OCI-LY7 (cell line): ENCODE results near the gene UHRF1. TPM values are rescaled to one million over a fixed set of nuclear protein-coding genes. Genes with fewer than 3 reads are reported as not detected.

Source experiments
- BruUV-seq: library from RNA; stranded (reverse); fragments of 400-500 nt; replicated peaks from 2 replicates; lab custom pipeline; 2021; lab: Mats Ljungman, UMichigan
- CTCF ChIA-PET: fragments of 300-600 bp; sonication (Branson Sonifier 250); formaldehyde crosslinking; loops from one replicate; lab custom pipeline; 2022; ENCODE audit warnings: antibody characterized with exemption; ENCODE audit not compliant: unreplicated experiment; lab: Charles Lee
- POLR2A ChIA-PET: fragments of 300-600 bp; sonication (Branson Sonifier 250); formaldehyde crosslinking; loops from one replicate; lab custom pipeline; 2022; ENCODE audit warnings: antibody characterized with exemption; lab: Charles Lee
- DNase-seq: peaks from one replicate; pipeline ENCODE4 v3.0.0-alpha.2; 2015; ENCODE audit warnings: low spot score
- H2AFZ ChIP-seq: fragments of 200-600 bp; sonication (generic), shearing (Covaris generic); 2 replicates; pipeline ENCODE4 v1.6.1; 2014; ENCODE audit warnings: mild to moderate bottlenecking, antibody characterized with exemption, low read length, moderate library complexity
- H3K27ac ChIP-seq: fragments of 200-600 bp; sonication (generic); 2 replicates; pipeline ENCODE4 v1.5.1; 2014; ENCODE audit warnings: mixed run types, low read depth, mild to moderate bottlenecking, moderate library complexity, low read length, inconsistent platforms; ENCODE audit not compliant: poor library complexity, severe bottlenecking
- H3K36me3 ChIP-seq: fragments of 200-600 bp; sonication (generic); 2 replicates; pipeline ENCODE4 v1.6.1; 2014; ENCODE audit warnings: mild to moderate bottlenecking, antibody characterized with exemption, low read length, moderate library complexity, mixed read lengths; ENCODE audit not compliant: insufficient read depth
- H3K4me1 ChIP-seq: fragments of 200-600 bp; sonication (generic); 2 replicates; pipeline ENCODE4 v1.5.1; 2014; ENCODE audit warnings: mild to moderate bottlenecking, low read length; ENCODE audit not compliant: insufficient read depth, poor library complexity, severe bottlenecking
- H3K4me2 ChIP-seq: fragments of 200-600 bp; sonication (generic); 2 replicates; pipeline ENCODE4 v1.6.1; 2014; ENCODE audit warnings: mild to moderate bottlenecking, low read length
- H3K4me3 ChIP-seq: fragments of 200-600 bp; sonication (generic); 2 replicates; pipeline ENCODE4 v1.5.1; 2014; ENCODE audit warnings: mild to moderate bottlenecking, low read depth, low read length; ENCODE audit not compliant: poor library complexity, severe bottlenecking
- H3K79me2 ChIP-seq: fragments of 200-600 bp; sonication (generic); 2 replicates; pipeline ENCODE4 v1.6.1; 2016; ENCODE audit warnings: low read depth, mild to moderate bottlenecking, low read length, moderate library complexity, mixed read lengths; ENCODE audit not compliant: insufficient read depth
- H3K9me2 ChIP-seq: fragments of 200-600 bp; sonication (generic); 2 replicates; pipeline ENCODE4 v1.6.1; 2016; ENCODE audit warnings: mild to moderate bottlenecking, low read length, mixed read lengths; ENCODE audit not compliant: insufficient read depth
- H3K9me3 ChIP-seq: fragments of 200-600 bp; sonication (generic); 2 replicates; pipeline ENCODE4 v1.6.1; 2014; ENCODE audit warnings: mild to moderate bottlenecking, mixed run types, low read length, mixed read lengths
- H4K20me1 ChIP-seq: fragments of 200-600 bp; sonication (generic); 2 replicates; pipeline ENCODE4 v1.6.1; 2014; ENCODE audit warnings: mild to moderate bottlenecking, antibody characterized with exemption, low read length, moderate library complexity, mixed read lengths; ENCODE audit not compliant: insufficient read depth
- EZH2phosphoT487 ChIP-seq: fragments of 200-600 bp; sonication (generic); IDR thresholded peaks from 2 replicates; pipeline ENCODE4 v1.6.1; 2018; ENCODE audit warnings: low read depth, borderline replicate concordance, mild to moderate bottlenecking, mixed run types, antibody characterized with exemption, low read length, moderate library complexity, mixed read lengths
- intact Hi-C: fragments of 100-400 bp; cut with micrococcal nuclease; formaldehyde crosslinking; loops from one replicate; pipeline ENCODE4 v1.10.0; 2022; ENCODE audit not compliant: unreplicated experiment
- total RNA-seq, 2 experiments: library from RNA; depleted of rRNA in 1 of 2; stranded (reverse); fragments of >200 nt in 1 of 2; shearing (Covaris generic) in 1 of 2; gene quantifications; 2 replicates each; pipeline ENCODE4 v1.2.3, GENCODE V29; 2014 to 2022
- TF ChIP-seq, protein P1 (sequence below): fragments of 200-600 bp; sonication (generic); conservative IDR thresholded peaks from 2 replicates; pipeline ENCODE4 v1.5.1; 2014; ENCODE audit warnings: mild to moderate bottlenecking, antibody characterized with exemption, low read length, moderate library complexity, mixed read lengths

Gene UHRF1
- total RNA-seq, 2 experiments from 2014 or later: 141 to 186 TPM

DNA sequence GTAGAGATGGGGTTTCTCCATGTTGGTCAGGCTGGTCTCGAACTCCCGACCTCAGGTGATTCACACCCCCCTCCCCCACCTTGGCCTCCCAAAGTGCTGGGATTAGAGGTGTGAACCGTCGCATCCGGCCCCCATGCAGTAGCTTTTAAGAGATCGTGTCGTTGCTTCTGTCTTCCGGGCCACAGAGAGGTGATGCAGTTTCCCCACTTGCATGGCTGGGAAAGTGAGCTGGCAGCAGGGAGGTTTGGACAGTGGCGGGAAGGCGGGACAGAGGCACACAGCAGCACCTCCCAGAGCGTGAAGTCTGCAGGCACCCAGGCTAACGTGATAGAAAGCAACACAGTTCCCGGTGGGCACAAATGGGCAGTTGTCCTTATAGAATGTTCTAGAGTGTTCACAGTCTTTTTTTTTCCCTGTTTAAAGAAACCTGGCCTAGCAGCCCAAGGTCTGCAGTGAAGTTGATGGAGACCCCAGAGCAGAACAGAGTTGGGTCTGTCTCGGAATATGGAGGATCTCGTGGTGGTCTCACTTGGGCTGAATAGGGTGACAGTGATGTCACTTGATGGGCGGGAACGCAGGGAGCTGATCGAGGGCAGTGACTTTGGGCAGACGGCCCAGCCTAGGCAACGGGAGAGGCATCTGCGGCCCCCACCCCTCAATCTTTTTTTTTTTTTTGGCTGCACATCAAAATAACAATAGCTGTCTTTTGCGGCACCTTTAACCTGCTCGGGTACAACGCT lies 4.9 kb downstream of the UHRF1 start:
- no peak for TF ChIP-seq EZH2phosphoT487
- TF ChIP-seq, protein P1, sequence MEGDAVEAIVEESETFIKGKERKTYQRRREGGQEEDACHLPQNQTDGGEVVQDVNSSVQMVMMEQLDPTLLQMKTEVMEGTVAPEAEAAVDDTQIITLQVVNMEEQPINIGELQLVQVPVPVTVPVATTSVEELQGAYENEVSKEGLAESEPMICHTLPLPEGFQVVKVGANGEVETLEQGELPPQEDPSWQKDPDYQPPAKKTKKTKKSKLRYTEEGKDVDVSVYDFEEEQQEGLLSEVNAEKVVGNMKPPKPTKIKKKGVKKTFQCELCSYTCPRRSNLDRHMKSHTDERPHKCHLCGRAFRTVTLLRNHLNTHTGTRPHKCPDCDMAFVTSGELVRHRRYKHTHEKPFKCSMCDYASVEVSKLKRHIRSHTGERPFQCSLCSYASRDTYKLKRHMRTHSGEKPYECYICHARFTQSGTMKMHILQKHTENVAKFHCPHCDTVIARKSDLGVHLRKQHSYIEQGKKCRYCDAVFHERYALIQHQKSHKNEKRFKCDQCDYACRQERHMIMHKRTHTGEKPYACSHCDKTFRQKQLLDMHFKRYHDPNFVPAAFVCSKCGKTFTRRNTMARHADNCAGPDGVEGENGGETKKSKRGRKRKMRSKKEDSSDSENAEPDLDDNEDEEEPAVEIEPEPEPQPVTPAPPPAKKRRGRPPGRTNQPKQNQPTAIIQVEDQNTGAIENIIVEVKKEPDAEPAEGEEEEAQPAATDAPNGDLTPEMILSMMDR: no peak
- Histone ChIP-seq H3K9me2 (no peaks in the 10 kb centered on the region), H3K4me1 (peaks cover 19% of the 10 kb centered on the region), H3K36me3 (peaks cover 90% of the 10 kb centered on the region), H3K27ac (no peak overlapping the region), H2AFZ (no peak overlapping the region), H3K4me3 (no peak overlapping the region), H3K79me2 (peaks cover 92% of the 10 kb centered on the region), H4K20me1 (peaks cover 23% of the 10 kb centered on the region), H3K9me3 (no peaks in the 10 kb centered on the region), H3K4me2 (no peak overlapping the region)
- intact Hi-C loops: no loop called here
- BruUV-seq: no TSS peak
- DNase-seq: no peak
- POLR2A ChIA-PET: no interaction called here
- CTCF ChIA-PET: interaction anchor here (3.9 kb wide), 1 partner anchor 104 kb away, joined by 14 read pairs; no protein-coding TSS in a partner anchor

- Histone ChIP-seq H4K20me1 (peaks cover 23% of the 10 kb centered on the region), H3K4me2 (no peak overlapping the region), H3K4me3 (no peak overlapping the region), H2AFZ (no peak overlapping the region), H3K9me3 (no peaks in the 10 kb centered on the region), H3K4me1 (peaks cover 19% of the 10 kb centered on the region), H3K9me2 (no peaks in the 10 kb centered on the region), H3K36me3 (peaks cover 97% of the 10 kb centered on the region), H3K79me2 (peaks cover 99% of the 10 kb centered on the region), H3K27ac (no peak overlapping the region)
- no TSS peak for BruUV-seq
- intact Hi-C loops: no loop called here
- DNase-seq: no peak
- ChIA-PET POLR2A (no interaction called here), CTCF (interaction anchor here (3.9 kb wide), 1 partner anchor 105 kb away, joined by 14 read pairs; no protein-coding TSS in a partner anchor)
- TF ChIP-seq EZH2phosphoT487: no peak
- TF ChIP-seq, protein P1: no peak
Measured at GRCh38 chr19:4914736-4915501, 5.6 kb downstream of the UHRF1 start.
